ENCODE results near the gene CEP68. TPM values are rescaled to one million over a fixed set of nuclear protein-coding genes. Genes with fewer than 3 reads are reported as not detected.

The CEP68 gene
- total RNA-seq, 1 experiment from 2014 or later, result 11.2 TPM

GRCh38 chr2:65062843-65063825 is 6.9 kb downstream of the CEP68 start:
- TF ChIP-seq ELF1 (IDR thresholded peaks at IDR 0.05; ENCODE audit: borderline replicate concordance, low read depth), result no peak
- TF ChIP-seq, protein P1, sequence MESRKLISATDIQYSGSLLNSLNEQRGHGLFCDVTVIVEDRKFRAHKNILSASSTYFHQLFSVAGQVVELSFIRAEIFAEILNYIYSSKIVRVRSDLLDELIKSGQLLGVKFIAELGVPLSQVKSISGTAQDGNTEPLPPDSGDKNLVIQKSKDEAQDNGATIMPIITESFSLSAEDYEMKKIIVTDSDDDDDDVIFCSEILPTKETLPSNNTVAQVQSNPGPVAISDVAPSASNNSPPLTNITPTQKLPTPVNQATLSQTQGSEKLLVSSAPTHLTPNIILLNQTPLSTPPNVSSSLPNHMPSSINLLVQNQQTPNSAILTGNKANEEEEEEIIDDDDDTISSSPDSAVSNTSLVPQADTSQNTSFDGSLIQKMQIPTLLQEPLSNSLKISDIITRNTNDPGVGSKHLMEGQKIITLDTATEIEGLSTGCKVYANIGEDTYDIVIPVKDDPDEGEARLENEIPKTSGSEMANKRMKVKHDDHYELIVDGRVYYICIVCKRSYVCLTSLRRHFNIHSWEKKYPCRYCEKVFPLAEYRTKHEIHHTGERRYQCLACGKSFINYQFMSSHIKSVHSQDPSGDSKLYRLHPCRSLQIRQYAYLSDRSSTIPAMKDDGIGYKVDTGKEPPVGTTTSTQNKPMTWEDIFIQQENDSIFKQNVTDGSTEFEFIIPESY (IDR thresholded peaks at IDR 0.05; ENCODE audit: extremely low read depth, insufficient replicate concordance, low read length), result no peak
- TF ChIP-seq, protein P2, sequence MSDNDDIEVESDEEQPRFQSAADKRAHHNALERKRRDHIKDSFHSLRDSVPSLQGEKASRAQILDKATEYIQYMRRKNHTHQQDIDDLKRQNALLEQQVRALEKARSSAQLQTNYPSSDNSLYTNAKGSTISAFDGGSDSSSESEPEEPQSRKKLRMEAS (IDR thresholded peaks at IDR 0.05), result no peak
- TF ChIP-seq POLR2A (IDR thresholded peaks at IDR 0.05; ENCODE audit: borderline replicate concordance, extremely low read depth, insufficient read depth, insufficient read length), result no peak
- TF ChIP-seq POLR2AphosphoS5 (IDR thresholded peaks at IDR 0.05; ENCODE audit: low read depth, low read length), result no peak
- TF ChIP-seq ZFX (IDR thresholded peaks at IDR 0.05), result no peak
- no peak for TF ChIP-seq EGR1 (IDR thresholded peaks at IDR 0.05; ENCODE audit: low read depth)
- no peak for TF ChIP-seq RAD21 (IDR thresholded peaks at IDR 0.05; ENCODE audit: low read depth)
- no peak for TF ChIP-seq SRF (IDR thresholded peaks at IDR 0.05; ENCODE audit: low read depth)
- TF ChIP-seq TCF7L2 (IDR thresholded peaks at IDR 0.05; ENCODE audit: borderline replicate concordance, extremely low read depth, insufficient read depth, insufficient read length), result no peak
- TF ChIP-seq, protein P3, sequence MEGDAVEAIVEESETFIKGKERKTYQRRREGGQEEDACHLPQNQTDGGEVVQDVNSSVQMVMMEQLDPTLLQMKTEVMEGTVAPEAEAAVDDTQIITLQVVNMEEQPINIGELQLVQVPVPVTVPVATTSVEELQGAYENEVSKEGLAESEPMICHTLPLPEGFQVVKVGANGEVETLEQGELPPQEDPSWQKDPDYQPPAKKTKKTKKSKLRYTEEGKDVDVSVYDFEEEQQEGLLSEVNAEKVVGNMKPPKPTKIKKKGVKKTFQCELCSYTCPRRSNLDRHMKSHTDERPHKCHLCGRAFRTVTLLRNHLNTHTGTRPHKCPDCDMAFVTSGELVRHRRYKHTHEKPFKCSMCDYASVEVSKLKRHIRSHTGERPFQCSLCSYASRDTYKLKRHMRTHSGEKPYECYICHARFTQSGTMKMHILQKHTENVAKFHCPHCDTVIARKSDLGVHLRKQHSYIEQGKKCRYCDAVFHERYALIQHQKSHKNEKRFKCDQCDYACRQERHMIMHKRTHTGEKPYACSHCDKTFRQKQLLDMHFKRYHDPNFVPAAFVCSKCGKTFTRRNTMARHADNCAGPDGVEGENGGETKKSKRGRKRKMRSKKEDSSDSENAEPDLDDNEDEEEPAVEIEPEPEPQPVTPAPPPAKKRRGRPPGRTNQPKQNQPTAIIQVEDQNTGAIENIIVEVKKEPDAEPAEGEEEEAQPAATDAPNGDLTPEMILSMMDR (IDR thresholded peaks at IDR 0.05 in 2 of 3, conservative IDR thresholded peaks at IDR 0.05 in 1 of 3; ENCODE audit: borderline replicate concordance in 1 of 3, insufficient read depth in 1 of 3, low read depth in 2 of 3, low read length in 2 of 3), result no peak
- no peak for TF ChIP-seq CBX3 (IDR thresholded peaks at IDR 0.05; ENCODE audit: low read depth)
- no peak for TF ChIP-seq SP1 (IDR thresholded peaks at IDR 0.05; ENCODE audit: low read depth)
- TF ChIP-seq EZH2 (IDR thresholded peaks at IDR 0.05), result no peak
- TF ChIP-seq REST (IDR thresholded peaks at IDR 0.05; ENCODE audit: low read depth), result no peak
- no peak for TF ChIP-seq ZNF274 (IDR thresholded peaks at IDR 0.05; ENCODE audit: low read depth, low read length)
- no peaks in the 10 kb centered on the region for H3K36me3 ChIP-seq (ENCODE audit: control insufficient read depth in 1 of 2, insufficient read depth in 2 of 2, low read length in 2 of 2)
- peaks cover 10 to 24% of the 10 kb centered on the region in 2 experiments for H3K4me1 ChIP-seq (ENCODE audit: control insufficient read depth in 1 of 2, insufficient read depth in 2 of 2, low read length in 2 of 2)
- RAD21 ChIA-PET (ENCODE audit: low non-redundant PET in 1 of 2, low total read pairs in 2 of 2, uncharacterized antibody in 2 of 2, unreplicated experiment in 2 of 2), result no interaction called here
- no peak overlapping the region for H3K9ac ChIP-seq (ENCODE audit: low read length)
- peaks cover 26% of the 10 kb centered on the region for H3K79me2 ChIP-seq (ENCODE audit: insufficient read depth, low read length)
- DNase-seq (ENCODE audit: low read depth, low spot score) (no peak), ATAC-seq (no peak)
- no TSS peak for BruUV-seq (replicated peaks)
- no peaks in the 10 kb centered on the region for H3K9me3 ChIP-seq (ENCODE audit: control insufficient read depth in 1 of 2, insufficient read depth in 1 of 2, low read depth in 1 of 2, low read length in 2 of 2)
- H3K4me3 ChIP-seq (replicated peaks in 1 of 2; ENCODE audit: low read depth in 1 of 2, low read length in 2 of 2), result no peak overlapping the region
- intact Hi-C loops (cut with micrococcal nuclease), result no loop called here
- H3K27ac ChIP-seq (ENCODE audit: low read depth, low read length), result no peak overlapping the region
- H3K27me3 ChIP-seq (ENCODE audit: insufficient read depth, low read length), result no peaks in the 10 kb centered on the region
- CTCF ChIA-PET, result interaction anchor here (0.9 kb wide), 1 partner anchor 106 kb away, joined by 3 read pairs; no protein-coding TSS in a partner anchor
- no peak overlapping the region for H2AFZ ChIP-seq (ENCODE audit: low read depth, low read length, poor library complexity, severe bottlenecking)
- POLR2A ChIA-PET, result no interaction called here
- H3K4me2 ChIP-seq (ENCODE audit: low read length), result no peak overlapping the region
- no peaks in the 10 kb centered on the region for H4K20me1 ChIP-seq (ENCODE audit: insufficient read depth)
- H3K9me2 ChIP-seq (ENCODE audit: insufficient read depth), result no peaks in the 10 kb centered on the region
